Right lobe of liver (tissue), 4 donors: ENCODE data around the gene HIP1R.
"Not testable (repeated sequence)": the region's sequence is repeated elsewhere in the genome, so short reads cannot be mapped to it uniquely, and the experiment has no call there.

Experiments
- POLR2A ChIP-seq: fragments of 450-650 bp; IDR thresholded peaks from one replicate; pipeline ENCODE4 v1.6.1; 2017; ENCODE audit warnings: antibody characterized with exemption, mild to moderate bottlenecking
- TF ChIP-seq, protein P1 (sequence below), 4 donors: fragments of 200-600 bp in 3 of 4; fragments of 450-650 bp in 1 of 4; IDR thresholded peaks; one replicate each; pipeline versions ENCODE4 v1.5.1 to v1.8.0; 2016 to 2022; ENCODE audit warnings: antibody characterized with exemption in 4 of 4, mild to moderate bottlenecking in 2 of 4
- donor health status: DM: no; HTN: no; CAD: no.
- donor health status: DM: no; HTN: no; CAD: no.
- donor health status: DM: no; HTN: yes; CAD: no.

DNA sequence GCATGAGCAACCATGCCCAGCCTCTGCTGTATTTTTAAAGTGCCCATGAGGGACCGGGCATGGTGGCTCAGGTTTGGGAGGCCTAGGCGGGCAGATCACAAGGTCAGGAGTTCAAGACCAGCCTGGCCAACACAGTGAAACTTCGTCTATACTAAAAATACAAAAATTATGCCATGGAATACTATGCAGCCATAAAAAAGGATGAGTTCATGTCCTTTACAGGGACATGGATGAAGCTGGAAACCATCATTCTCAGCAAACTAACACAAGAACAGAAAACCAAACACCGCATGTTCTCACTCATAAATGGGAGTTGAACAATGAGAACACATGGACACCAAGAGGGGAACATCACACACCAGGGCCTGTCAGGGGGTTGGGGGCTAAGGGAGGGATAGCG, 70.0 kb downstream of the HIP1R start:
- TF ChIP-seq, protein P1, sequence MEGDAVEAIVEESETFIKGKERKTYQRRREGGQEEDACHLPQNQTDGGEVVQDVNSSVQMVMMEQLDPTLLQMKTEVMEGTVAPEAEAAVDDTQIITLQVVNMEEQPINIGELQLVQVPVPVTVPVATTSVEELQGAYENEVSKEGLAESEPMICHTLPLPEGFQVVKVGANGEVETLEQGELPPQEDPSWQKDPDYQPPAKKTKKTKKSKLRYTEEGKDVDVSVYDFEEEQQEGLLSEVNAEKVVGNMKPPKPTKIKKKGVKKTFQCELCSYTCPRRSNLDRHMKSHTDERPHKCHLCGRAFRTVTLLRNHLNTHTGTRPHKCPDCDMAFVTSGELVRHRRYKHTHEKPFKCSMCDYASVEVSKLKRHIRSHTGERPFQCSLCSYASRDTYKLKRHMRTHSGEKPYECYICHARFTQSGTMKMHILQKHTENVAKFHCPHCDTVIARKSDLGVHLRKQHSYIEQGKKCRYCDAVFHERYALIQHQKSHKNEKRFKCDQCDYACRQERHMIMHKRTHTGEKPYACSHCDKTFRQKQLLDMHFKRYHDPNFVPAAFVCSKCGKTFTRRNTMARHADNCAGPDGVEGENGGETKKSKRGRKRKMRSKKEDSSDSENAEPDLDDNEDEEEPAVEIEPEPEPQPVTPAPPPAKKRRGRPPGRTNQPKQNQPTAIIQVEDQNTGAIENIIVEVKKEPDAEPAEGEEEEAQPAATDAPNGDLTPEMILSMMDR (IDR thresholded peaks at IDR 0.05) = not testable (repeated sequence)
- not testable (repeated sequence) for TF ChIP-seq POLR2A
